ENCODE data around the gene ARHGAP9.

Gene ARHGAP9

DNA sequence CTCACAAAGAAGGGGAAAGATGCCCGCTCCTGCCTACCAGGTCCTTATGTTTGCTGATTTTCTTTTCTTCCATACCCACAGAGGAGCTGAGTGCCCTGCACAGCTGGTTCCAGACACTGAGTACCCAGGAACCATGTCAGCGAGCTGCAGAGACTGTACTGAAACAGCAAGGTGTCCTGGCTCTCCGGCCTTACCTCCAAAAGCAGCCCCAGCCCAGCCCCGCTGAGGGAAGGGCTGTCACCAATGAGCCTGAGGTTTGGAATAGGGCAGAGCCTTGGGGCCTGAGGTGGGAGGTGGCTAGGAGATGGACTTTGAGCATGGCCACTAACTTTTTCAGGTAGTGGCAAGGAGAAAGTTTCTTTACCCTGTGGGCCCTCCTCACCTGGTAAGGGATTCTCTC, 10.5 kb upstream of the ARHGAP9 start:
- H3K4me3 ChIP-seq (ENCODE audit: low read length in 2 of 2) = no peak overlapping the region
- no peak overlapping the region for H3K27ac ChIP-seq (ENCODE audit: low read length)
- H3K27me3 ChIP-seq (ENCODE audit: control insufficient read depth in 1 of 2, insufficient read depth in 2 of 2, low read length in 2 of 2) = no peaks in the 10 kb centered on the region
- H3K4me1 ChIP-seq (ENCODE audit: control insufficient read depth, insufficient read depth, low read length) = peaks cover 16% of the 10 kb centered on the region
- H3K36me3 ChIP-seq (ENCODE audit: control insufficient read depth in 2 of 2, insufficient read depth in 2 of 2, low read length in 2 of 2) = peaks cover 25 to 30% of the 10 kb centered on the region in 2 donors
- no peak overlapping the region for H3K9ac ChIP-seq (ENCODE audit: low read length in 2 of 2)
- H3K9me3 ChIP-seq (ENCODE audit: control insufficient read depth in 2 of 2, low read length in 2 of 2) = no peaks in the 10 kb centered on the region

DNA sequence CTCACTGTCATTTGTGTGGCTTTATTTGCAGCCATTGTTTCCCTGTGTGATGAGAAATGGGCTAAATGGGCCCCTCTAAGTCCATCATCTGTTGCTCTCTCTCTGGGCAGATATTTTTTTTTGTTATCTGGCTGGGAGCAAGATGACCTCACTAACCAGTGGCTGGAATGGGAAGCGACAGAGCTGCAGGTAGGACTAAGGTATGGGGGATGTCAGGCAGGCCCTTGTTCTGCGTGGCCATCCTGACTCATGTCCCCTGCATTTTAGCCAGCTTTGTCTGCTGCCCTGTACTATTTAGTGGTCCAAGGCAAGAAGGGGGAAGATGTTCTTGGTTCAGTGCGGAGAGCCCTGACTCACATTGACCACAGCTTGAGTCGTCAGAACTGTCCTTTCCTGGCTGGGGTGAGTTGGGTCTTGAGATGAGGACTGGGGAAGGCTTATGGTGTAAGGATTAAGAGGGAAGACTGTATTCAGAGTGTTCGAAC, 9.5 kb upstream of the ARHGAP9 start:
- Histone ChIP-seq H3K9me3 (ENCODE audit: control insufficient read depth in 2 of 2, low read length in 2 of 2) (no peaks in the 10 kb centered on the region), H3K27ac (ENCODE audit: low read length) (no peak overlapping the region), H3K9ac (ENCODE audit: low read length in 2 of 2) (peak overlapping the region in 1 of 2 donors; percentile 85), H3K27me3 (ENCODE audit: control insufficient read depth in 1 of 2, insufficient read depth in 2 of 2, low read length in 2 of 2) (no peaks in the 10 kb centered on the region), H3K36me3 (ENCODE audit: control insufficient read depth in 2 of 2, insufficient read depth in 2 of 2, low read length in 2 of 2) (peaks cover 25 to 30% of the 10 kb centered on the region in 2 donors), H3K4me3 (ENCODE audit: low read length in 2 of 2) (peak overlapping the region; percentile 88 to 97), H3K4me1 (ENCODE audit: control insufficient read depth, insufficient read depth, low read length) (peaks cover 16% of the 10 kb centered on the region)

DNA sequence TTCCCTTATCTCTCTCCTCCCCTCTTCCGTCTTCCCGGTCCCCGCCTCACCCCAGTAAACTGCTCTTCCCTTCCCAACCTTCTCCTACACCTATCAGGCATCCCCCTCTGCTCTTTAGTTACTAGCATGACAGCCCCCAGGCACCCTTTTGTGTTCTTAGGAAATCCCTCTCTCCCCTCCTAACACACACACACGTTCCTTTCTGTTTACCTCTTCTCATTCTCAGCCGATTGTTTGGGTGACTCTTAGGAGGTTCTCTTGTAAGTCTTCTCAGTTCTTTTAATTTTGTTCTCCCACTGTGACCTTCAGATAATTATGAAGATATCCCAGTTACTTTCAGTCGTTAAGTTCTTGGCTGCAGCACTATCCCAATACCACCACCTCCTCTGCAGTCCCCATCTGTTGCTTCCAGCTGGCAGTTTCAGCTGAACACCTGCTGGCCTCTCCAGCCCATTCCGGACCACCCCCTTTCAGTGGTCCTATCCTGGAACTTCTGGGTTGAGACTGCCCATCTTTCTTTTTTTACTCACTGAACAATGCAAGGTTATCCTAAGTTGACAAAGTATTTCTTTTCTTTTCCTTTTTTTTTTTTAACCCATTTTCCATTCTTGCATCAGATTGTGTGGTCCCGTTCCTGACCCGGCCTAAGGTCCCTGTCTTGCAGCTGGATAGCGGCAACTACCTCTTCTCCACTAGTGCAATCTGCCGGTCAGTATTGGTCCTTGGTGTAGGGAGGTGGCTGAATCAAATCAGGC, 8.9 kb upstream of the ARHGAP9 start:
- peaks cover 16% of the 10 kb centered on the region for H3K4me1 ChIP-seq (ENCODE audit: control insufficient read depth, insufficient read depth, low read length)
- no peaks in the 10 kb centered on the region for H3K9me3 ChIP-seq (ENCODE audit: control insufficient read depth in 2 of 2, low read length in 2 of 2)
- no peaks in the 10 kb centered on the region for H3K27me3 ChIP-seq (ENCODE audit: control insufficient read depth in 1 of 2, insufficient read depth in 2 of 2, low read length in 2 of 2)
- peaks cover 25 to 30% of the 10 kb centered on the region in 2 donors for H3K36me3 ChIP-seq (ENCODE audit: control insufficient read depth in 2 of 2, insufficient read depth in 2 of 2, low read length in 2 of 2)
- peak overlapping the region; percentile 69 for H3K27ac ChIP-seq (ENCODE audit: low read length)
- H3K9ac ChIP-seq (ENCODE audit: low read length in 2 of 2) = peak overlapping the region; percentile 85 to 97
- peak overlapping the region; percentile 88 to 97 for H3K4me3 ChIP-seq (ENCODE audit: low read length in 2 of 2)

DNA sequence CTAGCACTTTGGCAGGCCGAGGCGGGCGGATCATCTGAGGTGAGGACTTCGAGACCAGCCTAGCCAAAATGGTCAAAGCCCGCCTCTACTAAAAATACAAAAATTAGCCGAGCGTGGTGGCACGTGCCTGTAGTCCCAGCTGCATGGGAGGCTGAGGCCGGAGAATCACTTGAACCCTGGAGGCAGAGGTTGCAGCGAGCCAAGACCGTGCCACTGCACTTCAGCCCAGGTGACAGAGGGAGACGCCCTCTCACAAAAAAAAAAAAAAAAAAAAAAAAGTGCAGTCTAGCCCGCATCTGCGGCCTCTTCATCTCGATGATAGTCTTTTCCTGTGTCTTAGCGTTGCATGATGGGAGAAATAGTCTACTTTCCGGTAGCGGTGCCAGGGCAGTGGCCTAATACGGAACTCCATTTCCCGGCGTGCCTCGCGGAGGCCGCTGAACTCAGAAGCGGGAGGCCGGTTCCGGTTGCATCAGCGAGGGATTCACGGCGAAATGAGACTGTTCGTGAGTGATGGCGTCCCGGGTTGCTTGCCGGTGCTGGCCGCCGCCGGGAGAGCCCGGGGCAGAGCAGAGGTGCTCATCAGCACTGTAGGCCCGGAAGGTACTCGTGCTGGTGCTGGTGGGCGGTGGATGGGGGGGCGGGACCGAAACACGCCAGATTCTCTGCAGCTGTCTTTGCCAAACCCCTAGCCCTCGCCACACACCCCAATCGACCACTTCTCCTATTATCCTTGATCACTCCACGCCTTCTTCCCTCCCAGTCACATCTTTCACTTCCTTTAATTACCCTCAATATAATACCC, 8.1 kb upstream of the ARHGAP9 start, which contains the start of gene MARS1:
Gene MARS1, plus strand, starts transcription at position 472 of the 805 bp plus-strand sequence. Its CDS starts 23 bp downstream, at position 495.
- no peaks in the 10 kb centered on the region for H3K27me3 ChIP-seq (ENCODE audit: control insufficient read depth in 1 of 2, insufficient read depth in 2 of 2, low read length in 2 of 2)
- H3K4me3 ChIP-seq (ENCODE audit: low read length in 2 of 2) = peak within 1 kb of the TSS; percentile 88 to 97
- H3K4me1 ChIP-seq (ENCODE audit: control insufficient read depth, insufficient read depth, low read length) = peaks cover 16% of the 10 kb centered on the region
- H3K9me3 ChIP-seq (ENCODE audit: control insufficient read depth in 2 of 2, low read length in 2 of 2) = no peaks in the 10 kb centered on the region
- H3K36me3 ChIP-seq (ENCODE audit: control insufficient read depth in 2 of 2, insufficient read depth in 2 of 2, low read length in 2 of 2) = peaks cover 25 to 28% of the 10 kb centered on the region in 2 donors
- H3K27ac ChIP-seq (ENCODE audit: low read length) = peak within 1 kb of the TSS; percentile 69
- peak within 1 kb of the TSS; percentile 85 to 97 for H3K9ac ChIP-seq (ENCODE audit: low read length in 2 of 2)

DNA sequence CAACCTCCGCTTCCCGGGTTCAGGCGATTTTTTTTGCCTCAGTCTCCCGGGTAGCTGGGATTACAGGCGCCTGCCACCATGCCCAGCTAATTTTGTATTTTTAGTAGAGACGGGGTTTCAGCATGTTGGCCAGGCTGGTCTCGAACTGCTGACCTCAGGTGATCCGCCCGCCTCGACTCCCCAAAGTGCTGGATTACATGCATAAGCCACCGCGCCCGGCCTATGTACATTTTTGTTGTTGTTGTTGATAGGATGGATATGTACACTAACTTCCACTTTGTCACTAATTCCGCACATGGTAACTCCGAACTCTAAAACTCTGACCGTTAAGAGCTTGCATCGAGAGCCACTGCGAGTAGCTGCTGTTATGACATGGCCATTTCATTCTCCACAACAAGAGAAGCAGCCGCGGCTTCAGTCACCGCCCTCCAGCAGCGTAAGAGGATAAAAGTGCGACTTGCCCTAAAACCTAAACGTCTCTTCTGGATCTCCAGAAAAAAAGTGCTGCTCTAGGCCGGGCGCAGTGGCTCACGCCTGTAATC, 7.5 kb upstream of the ARHGAP9 start:
- H3K36me3 ChIP-seq (ENCODE audit: control insufficient read depth in 2 of 2, insufficient read depth in 2 of 2, low read length in 2 of 2) = peaks cover 23 to 25% of the 10 kb centered on the region in 2 donors
- H3K9ac ChIP-seq (ENCODE audit: low read length in 2 of 2) = no peak overlapping the region
- H3K27me3 ChIP-seq (ENCODE audit: control insufficient read depth in 1 of 2, insufficient read depth in 2 of 2, low read length in 2 of 2) = no peaks in the 10 kb centered on the region
- H3K9me3 ChIP-seq (ENCODE audit: control insufficient read depth in 2 of 2, low read length in 2 of 2) = no peaks in the 10 kb centered on the region
- H3K27ac ChIP-seq (ENCODE audit: low read length) = no peak overlapping the region
- H3K4me3 ChIP-seq (ENCODE audit: low read length in 2 of 2) = peak overlapping the region; percentile 88 to 97
- H3K4me1 ChIP-seq (ENCODE audit: control insufficient read depth, insufficient read depth, low read length) = peaks cover 16% of the 10 kb centered on the region

DNA sequence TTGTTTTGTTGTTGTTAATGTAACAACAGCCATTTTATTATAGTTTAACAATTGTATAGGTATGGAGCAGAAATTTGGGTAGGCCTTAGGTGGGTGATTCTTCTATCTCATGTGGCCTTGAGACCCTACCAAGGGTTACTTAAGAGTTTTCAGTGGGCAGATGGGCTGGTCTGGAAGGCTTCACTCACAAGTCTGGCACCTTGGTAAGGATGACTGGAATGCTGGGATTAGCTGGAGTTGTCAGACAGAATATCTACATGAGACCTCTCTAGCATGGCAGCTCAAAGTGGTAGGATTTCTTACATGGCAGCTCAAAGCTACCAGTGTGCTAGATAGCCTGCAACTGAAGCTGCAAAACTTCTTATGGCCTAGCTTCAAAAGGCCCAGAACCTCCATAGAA, 6.0 kb upstream of the ARHGAP9 start:
- H3K9me3 ChIP-seq (ENCODE audit: control insufficient read depth in 2 of 2, low read length in 2 of 2) = no peaks in the 10 kb centered on the region
- peaks cover 13 to 15% of the 10 kb centered on the region in 2 donors for H3K36me3 ChIP-seq (ENCODE audit: control insufficient read depth in 2 of 2, insufficient read depth in 2 of 2, low read length in 2 of 2)
- H3K4me3 ChIP-seq (ENCODE audit: low read length in 2 of 2) = no peak overlapping the region
- peaks cover 16% of the 10 kb centered on the region for H3K4me1 ChIP-seq (ENCODE audit: control insufficient read depth, insufficient read depth, low read length)
- no peak overlapping the region for H3K27ac ChIP-seq (ENCODE audit: low read length)
- H3K27me3 ChIP-seq (ENCODE audit: control insufficient read depth in 1 of 2, insufficient read depth in 2 of 2, low read length in 2 of 2) = peaks cover 0 to 3% of the 10 kb centered on the region in 2 donors
- H3K9ac ChIP-seq (ENCODE audit: low read length in 2 of 2) = no peak overlapping the region

DNA sequence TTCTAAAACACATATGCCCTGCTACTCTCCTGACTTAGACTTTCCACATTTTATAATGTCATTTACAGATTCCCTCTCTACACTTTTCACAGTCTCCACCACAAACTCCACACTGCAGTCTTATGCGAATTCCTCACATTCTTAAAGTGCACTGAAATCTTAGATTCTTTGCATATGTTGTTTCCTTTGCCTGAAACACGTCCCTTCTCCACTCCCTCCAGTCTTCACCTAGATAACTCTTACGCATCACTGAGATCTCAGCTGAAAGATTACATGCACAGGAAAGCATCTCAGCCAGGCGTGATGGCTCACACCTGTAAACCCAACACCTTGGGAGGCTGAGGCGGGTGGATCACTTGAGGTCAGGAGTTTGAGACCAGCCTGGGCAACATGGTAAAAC, 3.8 kb upstream of the ARHGAP9 start:
- H3K27me3 ChIP-seq (ENCODE audit: control insufficient read depth in 1 of 2, insufficient read depth in 2 of 2, low read length in 2 of 2) = peaks cover 3 to 8% of the 10 kb centered on the region in 2 donors
- H3K4me3 ChIP-seq (ENCODE audit: low read length in 2 of 2) = no peak overlapping the region
- H3K9me3 ChIP-seq (ENCODE audit: control insufficient read depth in 2 of 2, low read length in 2 of 2) = no peaks in the 10 kb centered on the region
- no peaks in the 10 kb centered on the region for H3K36me3 ChIP-seq (ENCODE audit: control insufficient read depth in 2 of 2, insufficient read depth in 2 of 2, low read length in 2 of 2)
- H3K27ac ChIP-seq (ENCODE audit: low read length) = no peak overlapping the region
- no peak overlapping the region for H3K9ac ChIP-seq (ENCODE audit: low read length in 2 of 2)
- peaks cover 7% of the 10 kb centered on the region for H3K4me1 ChIP-seq (ENCODE audit: control insufficient read depth, insufficient read depth, low read length)

DNA sequence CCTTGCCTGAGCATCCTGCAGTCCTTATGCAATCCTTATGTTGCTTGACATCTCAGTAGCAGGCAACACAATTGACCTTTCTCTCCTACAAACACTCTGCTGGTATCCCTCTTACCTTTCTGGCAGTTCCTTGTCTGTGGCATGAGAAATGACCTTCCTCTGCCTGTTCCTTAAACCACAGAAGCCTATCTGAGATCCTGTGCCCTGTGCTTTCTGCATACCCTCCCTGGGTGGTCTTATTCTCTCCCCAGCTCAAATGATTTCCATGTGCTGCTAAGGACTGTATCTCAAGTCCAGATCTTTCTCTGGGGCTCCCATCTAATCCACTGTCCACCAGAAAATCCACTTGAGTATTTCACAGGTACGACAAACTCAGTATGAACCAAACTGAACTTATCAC, 2.0 kb upstream of the ARHGAP9 start:
- Histone ChIP-seq H3K9me3 (ENCODE audit: control insufficient read depth in 2 of 2, low read length in 2 of 2) (no peaks in the 10 kb centered on the region), H3K27ac (ENCODE audit: low read length) (no peak overlapping the region), H3K4me1 (ENCODE audit: control insufficient read depth, insufficient read depth, low read length) (no peaks in the 10 kb centered on the region), H3K36me3 (ENCODE audit: control insufficient read depth in 2 of 2, insufficient read depth in 2 of 2, low read length in 2 of 2) (no peaks in the 10 kb centered on the region), H3K27me3 (ENCODE audit: control insufficient read depth in 1 of 2, insufficient read depth in 2 of 2, low read length in 2 of 2) (peaks cover 9 to 15% of the 10 kb centered on the region in 2 donors), H3K9ac (ENCODE audit: low read length in 2 of 2) (no peak overlapping the region), H3K4me3 (ENCODE audit: low read length in 2 of 2) (no peak overlapping the region)

DNA sequence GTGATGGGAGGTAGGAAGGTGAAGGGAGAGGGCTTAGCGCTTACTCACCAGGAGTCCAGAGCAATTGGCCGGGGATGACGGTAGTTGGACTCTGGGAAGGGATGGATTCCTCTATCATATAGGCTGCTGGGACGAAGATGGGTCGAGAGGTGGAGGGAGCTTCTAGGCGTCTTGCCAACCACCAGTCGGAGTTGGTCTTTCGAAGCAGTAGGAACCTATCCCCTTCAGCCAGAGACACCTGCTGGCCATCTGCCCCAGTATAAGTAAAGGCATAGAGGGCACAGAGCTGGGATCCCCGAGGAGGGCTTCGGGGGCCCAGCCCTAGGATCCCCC, 657 bp downstream of the ARHGAP9 start:
- Histone ChIP-seq H3K4me3 (ENCODE audit: low read length in 2 of 2) (no peak overlapping the region), H3K9ac (ENCODE audit: low read length in 2 of 2) (no peak overlapping the region), H3K36me3 (ENCODE audit: control insufficient read depth in 2 of 2, insufficient read depth in 2 of 2, low read length in 2 of 2) (no peaks in the 10 kb centered on the region), H3K27me3 (ENCODE audit: control insufficient read depth in 1 of 2, insufficient read depth in 2 of 2, low read length in 2 of 2) (peaks cover 33 to 41% of the 10 kb centered on the region in 2 donors), H3K27ac (ENCODE audit: low read length) (peak overlapping the region; percentile 24), H3K9me3 (ENCODE audit: control insufficient read depth in 2 of 2, low read length in 2 of 2) (no peaks in the 10 kb centered on the region), H3K4me1 (ENCODE audit: control insufficient read depth, insufficient read depth, low read length) (peaks cover 17% of the 10 kb centered on the region)

DNA sequence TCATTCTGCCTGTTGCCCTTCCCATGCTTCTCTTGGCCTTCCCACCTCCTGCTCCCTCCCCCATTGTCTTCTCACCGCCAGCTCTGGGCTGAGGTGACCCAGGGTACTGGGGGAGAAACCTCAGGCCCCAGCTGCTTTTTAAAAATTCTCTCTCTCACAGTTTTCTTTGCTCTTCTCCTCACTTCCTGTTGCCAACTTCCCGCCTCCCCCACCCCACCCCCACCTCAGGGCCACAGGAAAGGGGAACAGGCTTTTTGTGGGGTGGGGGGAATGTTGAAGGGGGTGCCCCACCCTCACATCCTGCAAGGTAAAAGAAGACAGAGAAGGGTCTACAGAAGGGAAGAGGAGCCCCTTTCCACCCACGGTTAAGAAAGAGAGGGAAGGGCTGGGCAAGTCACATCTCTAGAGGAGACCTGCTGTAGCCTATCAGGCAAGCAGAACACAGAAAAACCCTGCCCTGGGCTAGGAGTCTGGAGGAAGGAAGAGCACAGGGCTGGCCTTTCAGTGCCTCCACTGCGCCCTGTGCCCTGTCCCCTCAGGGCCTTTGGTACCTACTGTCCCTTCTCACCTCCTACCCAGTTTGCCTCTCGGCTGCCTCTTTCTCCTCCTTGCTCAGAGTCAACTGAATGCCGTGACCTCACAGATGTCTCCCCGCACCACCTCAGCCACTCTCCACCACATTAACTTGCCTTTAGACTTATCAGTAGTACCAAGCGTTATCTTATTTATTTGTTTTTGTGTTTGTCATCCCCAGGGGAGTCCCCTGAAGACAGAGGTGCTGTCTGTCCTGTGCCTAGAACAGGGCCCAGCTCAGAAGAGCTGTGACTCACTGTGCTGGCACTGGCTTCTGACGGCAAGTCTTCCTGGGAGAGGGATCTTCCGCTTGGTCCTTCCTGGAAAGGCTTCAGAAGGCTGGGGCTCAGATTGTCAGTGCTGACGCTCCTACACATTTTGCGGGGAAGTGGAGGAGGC, 1.7 kb downstream of the ARHGAP9 start:
- Histone ChIP-seq H3K4me3 (ENCODE audit: low read length in 2 of 2) (no peak overlapping the region), H3K4me1 (ENCODE audit: control insufficient read depth, insufficient read depth, low read length) (peaks cover 17% of the 10 kb centered on the region), H3K27ac (ENCODE audit: low read length) (peak overlapping the region; percentile 24), H3K27me3 (ENCODE audit: control insufficient read depth in 1 of 2, insufficient read depth in 2 of 2, low read length in 2 of 2) (peaks cover 37 to 41% of the 10 kb centered on the region in 2 donors), H3K36me3 (ENCODE audit: control insufficient read depth in 2 of 2, insufficient read depth in 2 of 2, low read length in 2 of 2) (no peaks in the 10 kb centered on the region), H3K9me3 (ENCODE audit: control insufficient read depth in 2 of 2, low read length in 2 of 2) (no peaks in the 10 kb centered on the region), H3K9ac (ENCODE audit: low read length in 2 of 2) (no peak overlapping the region)
